GM18511 (cell line): ENCODE results near the gene FADS2.
"Not testable (repeated sequence)": the region's sequence is repeated elsewhere in the genome, so short reads cannot be mapped to it uniquely, and the experiment has no call there.

Experiments used
- ATAC-seq: cut with Tn5 transposase; IDR thresholded peaks from one replicate; pipeline ENCODE4 v1.9.1; 2021; ENCODE audit warnings: mild to moderate bottlenecking, moderate library complexity; ENCODE audit not compliant: unreplicated experiment

The FADS2 gene

GRCh38 chr11:61864814-61865775 lies 37.0 kb downstream of the FADS2 start:
- ATAC-seq, result no peak

DNA sequence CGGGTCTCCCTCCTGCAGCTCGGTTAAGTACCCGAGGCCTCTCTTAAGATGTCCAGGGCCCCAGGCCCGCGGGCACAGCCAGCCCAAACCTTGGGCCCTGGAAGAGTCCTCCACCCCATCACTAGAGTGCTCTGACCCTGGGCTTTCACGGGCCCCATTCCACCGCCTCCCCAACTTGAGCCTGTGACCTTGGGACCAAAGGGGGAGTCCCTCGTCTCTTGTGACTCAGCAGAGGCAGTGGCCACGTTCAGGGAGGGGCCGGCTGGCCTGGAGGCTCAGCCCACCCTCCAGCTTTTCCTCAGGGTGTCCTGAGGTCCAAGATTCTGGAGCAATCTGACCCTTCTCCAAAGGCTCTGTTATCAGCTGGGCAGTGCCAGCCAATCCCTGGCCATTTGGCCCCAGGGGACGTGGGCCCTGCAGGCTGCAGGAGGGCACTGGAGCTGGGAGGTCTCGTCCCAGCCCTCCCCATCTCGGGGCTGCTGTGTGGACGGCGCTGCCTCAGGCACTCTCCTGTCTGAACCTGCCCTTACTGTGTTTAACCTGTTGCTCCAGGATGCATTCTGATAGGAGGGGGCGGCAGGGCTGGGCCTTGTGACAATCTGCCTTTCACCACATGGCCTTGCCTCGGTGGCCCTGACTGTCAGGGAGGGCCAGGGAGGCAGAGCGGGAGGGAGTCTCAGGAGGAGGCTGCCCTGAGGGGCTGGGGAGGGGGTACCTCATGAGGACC lies 38.3 kb downstream of the FADS2 start:
- no peak for ATAC-seq

- ATAC-seq, result no peak
Observed at GRCh38 chr11:61866958-61867343, 38.9 kb downstream of the FADS2 start.

DNA sequence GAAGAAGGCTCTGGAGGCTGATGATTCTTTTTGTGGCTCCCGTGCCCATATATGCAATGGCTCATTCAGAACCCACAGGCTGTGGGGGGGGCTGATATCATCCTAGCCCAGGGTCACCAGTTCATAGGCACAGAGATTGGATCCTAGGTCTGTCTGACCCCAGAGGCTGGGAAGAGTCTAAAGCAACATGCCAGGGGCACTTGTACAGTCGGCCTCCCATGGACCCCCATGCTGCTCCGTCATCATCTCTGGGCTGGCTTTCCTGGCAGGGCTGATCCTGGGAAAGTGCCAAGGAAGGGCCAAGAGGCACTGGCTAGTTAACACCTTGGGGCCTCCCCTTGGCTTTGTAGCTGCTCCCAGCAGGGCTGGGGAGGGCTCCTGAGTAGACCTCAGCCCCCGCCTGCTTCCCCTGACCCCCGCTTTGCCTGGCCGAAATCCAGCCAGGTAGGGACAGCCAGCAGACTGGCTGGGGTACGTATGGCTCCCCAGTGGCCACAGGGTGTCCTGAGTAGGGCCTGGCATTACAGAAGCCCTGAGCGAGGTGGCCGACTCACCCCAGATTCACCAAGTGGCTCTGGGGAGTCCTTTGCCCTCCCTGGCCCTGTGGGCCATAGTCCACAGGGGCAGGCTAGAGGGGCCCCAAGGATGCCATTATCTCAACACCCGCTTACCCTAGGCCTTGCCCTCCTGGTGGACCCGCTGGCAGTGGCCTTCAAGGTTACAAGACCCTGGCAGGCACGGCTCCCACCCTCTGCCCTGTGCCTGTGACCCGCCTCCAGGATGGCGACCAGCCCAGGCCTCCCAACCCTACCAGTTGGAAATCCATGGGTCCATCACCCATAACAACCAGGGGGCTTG lies 40.7 kb downstream of the FADS2 start:
- no peak for ATAC-seq

GRCh38 chr11:61869429-61869707 lies 41.3 kb downstream of the FADS2 start:
- no peak for ATAC-seq

DNA sequence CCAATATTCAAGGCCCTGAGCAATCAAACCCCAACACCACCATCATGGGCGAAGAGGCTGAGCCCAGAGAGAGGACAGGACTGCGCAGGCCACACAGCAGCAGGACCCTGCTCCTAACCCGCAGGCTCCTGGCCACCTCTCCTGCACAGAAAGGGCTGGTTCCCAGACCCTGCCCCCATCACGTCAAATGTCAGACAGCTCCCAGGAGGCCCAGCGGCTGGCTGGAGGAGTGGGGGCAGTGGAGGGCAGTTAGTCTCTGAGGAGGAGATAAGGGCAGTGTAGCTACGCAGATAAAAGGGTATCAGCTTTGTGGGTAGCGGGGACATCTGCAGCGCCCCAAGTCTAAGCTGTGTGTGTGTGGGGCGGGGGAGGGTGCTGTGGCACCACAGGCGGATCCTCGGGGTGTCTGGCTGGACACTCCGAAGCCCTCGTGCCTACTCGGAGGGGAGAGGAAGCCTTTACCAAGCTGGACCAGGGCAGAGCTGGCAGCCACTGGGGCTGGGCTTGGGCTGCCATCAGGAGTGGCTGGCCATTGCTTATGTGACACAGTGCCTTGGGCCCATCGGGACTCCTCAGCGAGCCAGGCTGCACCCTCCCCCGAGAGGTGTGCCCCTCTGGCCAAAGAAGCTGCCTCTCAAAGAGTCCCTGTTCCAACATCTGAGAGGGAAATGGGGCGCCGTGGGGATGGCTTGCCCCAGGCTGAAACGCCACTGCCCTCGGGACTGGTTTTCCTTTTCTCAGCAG lies 41.8 kb downstream of the FADS2 start:
- no peak for ATAC-seq

GRCh38 chr11:61870541-61871031 lies 42.5 kb downstream of the FADS2 start:
- no peak for ATAC-seq

GRCh38 chr11:61871158-61871597 lies 43.1 kb downstream of the FADS2 start:
- ATAC-seq, result peak; percentile 74

GRCh38 chr11:61872935-61873565 lies 45.0 kb downstream of the FADS2 start:
- ATAC-seq, result no peak

DNA sequence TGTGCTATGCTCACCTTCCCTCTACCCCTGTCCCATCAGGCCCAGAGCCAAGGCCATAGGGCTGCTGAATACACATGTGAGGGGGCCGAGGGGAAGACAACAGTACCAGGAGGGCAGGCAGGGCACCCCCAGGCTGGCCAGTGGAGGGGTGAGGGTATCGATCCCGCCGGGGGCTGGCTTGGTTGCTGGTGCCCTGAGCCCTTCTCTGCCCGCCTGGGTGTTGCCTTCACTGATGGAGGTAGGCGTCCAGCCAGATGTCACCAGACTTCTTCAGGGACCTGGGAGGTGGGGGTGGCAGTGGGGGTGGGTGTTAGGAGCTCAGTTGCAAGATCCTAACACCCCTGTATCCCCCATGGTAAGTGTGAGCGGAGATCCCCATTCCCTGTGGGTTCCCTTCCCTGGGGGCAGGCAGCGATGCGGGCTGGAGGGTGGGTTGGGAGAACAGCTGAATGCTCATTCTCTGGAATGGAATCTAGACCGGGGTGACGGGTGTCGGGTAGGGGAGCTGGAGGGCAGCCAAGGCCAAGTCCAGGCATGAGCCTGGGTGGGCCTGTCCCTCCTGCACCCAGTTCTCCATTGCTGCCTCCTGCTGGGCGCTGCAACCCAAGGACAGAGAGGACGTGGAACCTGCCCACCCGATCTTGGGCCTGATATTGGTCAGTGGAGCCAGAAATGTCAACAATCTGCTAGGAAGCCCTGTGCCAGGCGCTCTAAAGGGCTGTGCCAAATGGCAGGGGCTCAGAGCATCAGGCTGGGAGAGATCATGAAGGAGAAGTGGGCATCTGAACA lies 45.7 kb downstream of the FADS2 start:
- no peak for ATAC-seq

DNA sequence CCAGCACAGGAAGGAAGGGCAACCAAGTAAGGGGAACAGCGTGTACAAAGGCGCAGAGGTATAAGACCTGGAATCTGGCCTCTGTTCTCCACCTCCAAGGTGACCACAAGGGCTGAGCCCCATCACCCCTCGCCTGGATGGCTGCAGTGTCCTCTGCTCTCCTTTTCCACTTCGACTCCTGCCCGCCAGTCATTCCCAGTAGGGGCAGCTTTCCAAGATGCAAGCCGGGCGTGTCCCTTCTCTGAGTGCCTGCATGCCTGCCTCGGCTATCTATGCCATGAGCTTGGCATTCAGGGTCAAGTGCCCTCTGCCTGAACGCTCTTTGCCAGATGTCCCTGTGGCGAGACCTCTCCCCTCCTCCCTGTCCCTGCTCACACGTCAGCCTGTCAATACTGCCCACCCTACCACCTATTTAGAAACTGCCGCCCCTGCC lies 46.3 kb downstream of the FADS2 start:
- ATAC-seq, result no peak

DNA sequence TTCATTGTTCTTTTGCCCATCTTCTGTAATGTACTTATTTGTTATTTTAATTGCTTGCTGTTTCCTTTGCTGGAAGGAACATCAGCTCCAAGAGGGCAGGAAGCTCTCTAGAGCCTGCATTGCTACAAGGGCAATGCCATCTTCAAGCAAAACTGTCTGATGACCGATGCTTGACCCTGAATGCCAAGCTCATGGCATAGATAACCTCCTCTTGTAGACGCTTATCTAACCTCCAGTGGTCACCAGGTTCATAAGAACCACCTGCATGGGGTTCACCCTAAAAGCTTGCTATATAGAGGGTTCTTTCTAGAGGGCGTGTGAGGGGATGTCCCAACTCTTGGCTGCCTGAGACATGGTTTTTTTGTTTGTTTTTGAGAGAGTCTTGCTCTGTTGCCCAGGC lies 46.8 kb downstream of the FADS2 start:
- ATAC-seq, result no peak

DNA sequence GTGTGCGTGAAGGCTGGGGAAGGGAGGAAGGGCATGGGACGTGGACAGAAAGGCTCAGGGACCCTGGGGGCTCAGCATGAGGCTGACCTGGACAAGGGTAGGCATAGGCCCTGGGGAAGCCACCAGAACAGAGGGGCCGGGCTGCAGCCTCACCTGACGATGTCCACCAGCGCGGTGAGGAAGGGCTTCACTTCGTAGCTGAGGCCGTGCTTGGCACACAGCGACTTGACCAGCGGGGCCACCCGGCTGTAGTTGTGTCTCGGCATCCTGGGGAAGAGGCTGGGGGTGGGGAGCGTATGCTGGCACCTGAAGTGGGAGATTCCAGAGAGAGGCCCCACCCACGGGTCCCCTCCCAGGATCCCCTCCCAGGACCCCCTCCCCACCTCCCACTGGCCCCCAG lies 47.6 kb downstream of the FADS2 start:
- no peak for ATAC-seq

DNA sequence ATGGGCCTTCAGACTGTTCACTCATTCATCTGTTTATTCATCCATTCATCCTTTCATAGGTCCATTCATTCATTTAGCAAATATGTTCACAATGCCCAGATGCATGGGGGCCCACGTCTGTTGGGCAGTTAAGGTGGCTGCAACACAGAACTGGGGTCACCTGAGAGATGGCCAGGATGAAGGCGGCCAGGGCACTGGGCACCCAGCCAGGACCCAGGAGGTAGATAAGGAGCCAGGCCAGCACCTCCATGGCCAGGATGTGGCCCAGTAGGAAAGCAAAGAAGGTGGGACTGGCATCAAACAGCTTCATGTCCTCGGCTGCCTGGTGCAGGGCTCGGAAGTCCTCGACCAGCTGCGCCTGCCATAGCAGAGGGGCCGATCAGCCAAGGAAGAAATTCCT lies 51.1 kb downstream of the FADS2 start:
- ATAC-seq, result no peak

- no peak for ATAC-seq
Observed at GRCh38 chr11:61880031-61880430, 51.9 kb downstream of the FADS2 start.

DNA sequence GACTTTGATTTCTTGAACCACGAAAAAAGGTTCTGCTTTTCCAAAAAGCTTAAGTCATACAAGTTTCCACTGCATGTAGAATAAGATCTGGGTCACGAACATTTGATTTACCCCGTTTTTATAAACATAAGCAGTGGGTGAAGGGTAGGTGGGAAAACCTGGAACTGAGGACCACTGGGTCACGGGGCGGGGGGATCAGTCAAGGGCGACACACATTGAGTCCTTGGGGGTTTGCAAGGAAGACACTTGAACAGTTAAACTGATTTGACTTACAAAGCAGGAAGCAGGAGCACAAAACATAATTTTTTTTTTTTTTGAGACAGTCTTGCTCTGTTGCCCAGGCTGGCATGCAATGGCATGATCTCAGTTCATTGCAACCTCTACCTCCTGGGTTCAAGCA lies 52.4 kb downstream of the FADS2 start:
- ATAC-seq, result no peak

DNA sequence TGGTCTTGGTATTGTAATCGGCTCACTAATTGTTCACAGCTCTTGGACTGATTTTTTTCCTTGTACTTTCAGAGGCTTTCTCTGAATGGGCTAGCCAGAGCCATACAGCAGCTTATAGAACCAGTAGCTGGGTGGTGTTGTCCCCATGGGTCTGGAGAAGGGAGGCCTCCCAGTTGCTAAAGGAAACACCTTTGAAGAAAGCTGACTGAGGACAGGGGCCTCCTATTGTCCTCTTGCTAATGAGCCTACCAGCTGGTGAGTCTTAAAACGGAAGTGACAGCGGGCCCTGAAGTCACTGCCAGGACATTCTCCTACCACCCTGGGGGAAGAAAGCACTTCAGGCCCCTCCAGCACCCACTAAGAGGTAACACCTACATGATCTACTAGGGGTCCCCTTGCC lies 53.3 kb downstream of the FADS2 start:
- no peak for ATAC-seq

DNA sequence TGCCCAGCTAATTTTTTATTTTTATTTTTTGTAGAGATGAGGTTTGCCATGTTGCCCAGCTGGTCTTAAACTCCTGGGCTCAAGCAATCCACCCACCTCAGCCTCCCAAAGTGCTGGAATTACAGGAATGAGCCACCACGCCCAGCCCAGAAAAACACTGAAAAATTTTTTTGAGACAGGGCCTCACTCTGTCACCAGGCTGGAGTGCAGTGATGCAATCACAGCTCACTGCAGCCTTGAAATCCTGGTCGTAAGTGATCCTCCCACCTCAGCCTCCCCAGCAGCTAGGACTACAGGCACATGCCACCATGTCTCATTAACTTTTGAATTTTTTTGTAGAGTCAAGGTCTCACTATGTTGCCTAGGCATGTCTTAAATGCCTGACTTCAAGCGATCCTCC lies 54.2 kb downstream of the FADS2 start:
- not testable (repeated sequence) for ATAC-seq

DNA sequence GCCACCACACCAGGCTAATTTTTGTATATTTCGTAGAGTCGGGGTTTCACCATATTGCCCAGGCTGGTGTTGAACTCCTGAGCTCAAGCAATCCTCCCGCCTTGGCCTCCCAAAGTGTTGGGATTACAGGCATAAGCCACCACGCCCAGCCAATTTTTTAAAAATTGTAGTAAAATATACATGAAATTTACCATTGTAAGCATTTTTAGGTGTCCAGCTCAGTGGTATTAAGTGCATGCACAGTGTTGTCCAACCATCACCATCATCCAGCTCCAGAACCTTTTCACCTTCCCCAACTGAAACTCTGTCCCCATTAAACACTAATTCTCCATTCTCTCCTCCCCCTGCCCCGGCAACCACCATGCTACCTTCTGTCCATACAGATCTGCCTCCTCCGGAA lies 54.8 kb downstream of the FADS2 start:
- ATAC-seq, result no peak
